Myocyte (in vitro differentiated cells): ENCODE results near the gene NAXD. TPM values are rescaled to one million over a fixed set of nuclear protein-coding genes. Genes with fewer than 3 reads are reported as not detected.

Experiments
- total RNA-seq: library from RNA; depleted of rRNA; stranded (reverse); fragments of >200 nt; gene quantifications from 2 replicates; pipeline ENCODE4 v1.2.3, GENCODE V29; 2014

NAXD gene
- total RNA-seq, 1 donor from 2014 or later, result 22.5 TPM

Other genes starting within 250 kb of the NAXD start
- gene RAB20, start 53.8 kb upstream of the NAXD start, total RNA-seq, result 0.29 and 0.47 TPM in 2 replicates
- gene CARS2, start 90.6 kb downstream of the NAXD start, total RNA-seq, result 55.8 and 59.6 TPM in 2 replicates
- 7.6 and 9.3 TPM in 2 replicates for gene ING1, start 98.2 kb downstream of the NAXD start, total RNA-seq